HG02763 (cell line): ENCODE measurements around the gene STYX.
"Not testable (repeated sequence)": the region's sequence is repeated elsewhere in the genome, so short reads cannot be mapped to it uniquely, and the experiment has no call there.

ENCODE experiments used
- ATAC-seq: cut with Tn5 transposase; IDR thresholded peaks from one replicate; pipeline ENCODE4 v1.9.1; 2021; ENCODE audit warnings: mild to moderate bottlenecking, moderate library complexity; ENCODE audit not compliant: unreplicated experiment

The STYX gene

DNA sequence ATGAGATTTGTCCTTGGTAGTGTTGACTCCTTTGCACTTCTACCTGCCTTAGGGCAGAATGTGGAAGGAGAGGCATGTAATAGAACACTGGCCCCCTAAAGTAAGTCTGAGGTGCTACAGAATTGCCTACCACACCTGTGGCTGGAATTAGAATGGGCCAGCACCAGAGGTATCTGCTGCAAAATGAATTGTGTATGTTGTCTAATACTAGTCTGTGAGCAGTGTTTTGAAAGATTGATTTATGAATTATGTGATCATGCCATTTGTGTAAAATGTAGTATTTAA lies 5.7 kb upstream of the STYX start:
- ATAC-seq: no peak

DNA sequence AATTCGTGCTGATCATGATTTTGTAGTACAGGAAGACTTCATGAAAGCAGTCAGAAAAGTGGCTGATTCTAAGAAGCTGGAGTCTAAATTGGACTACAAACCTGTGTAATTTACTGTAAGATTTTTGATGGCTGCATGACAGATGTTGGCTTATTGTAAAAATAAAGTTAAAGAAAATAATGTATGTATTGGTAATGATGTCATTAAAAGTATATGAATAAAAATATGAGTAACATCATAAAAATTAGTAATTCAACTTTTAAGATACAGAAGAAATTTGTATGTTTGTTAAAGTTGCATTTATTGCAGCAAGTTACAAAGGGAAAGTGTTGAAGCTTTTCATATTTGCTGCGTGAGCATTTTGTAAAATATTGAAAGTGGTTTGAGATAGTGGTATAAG lies 2.5 kb upstream of the STYX start:
- ATAC-seq: not testable (repeated sequence)

DNA sequence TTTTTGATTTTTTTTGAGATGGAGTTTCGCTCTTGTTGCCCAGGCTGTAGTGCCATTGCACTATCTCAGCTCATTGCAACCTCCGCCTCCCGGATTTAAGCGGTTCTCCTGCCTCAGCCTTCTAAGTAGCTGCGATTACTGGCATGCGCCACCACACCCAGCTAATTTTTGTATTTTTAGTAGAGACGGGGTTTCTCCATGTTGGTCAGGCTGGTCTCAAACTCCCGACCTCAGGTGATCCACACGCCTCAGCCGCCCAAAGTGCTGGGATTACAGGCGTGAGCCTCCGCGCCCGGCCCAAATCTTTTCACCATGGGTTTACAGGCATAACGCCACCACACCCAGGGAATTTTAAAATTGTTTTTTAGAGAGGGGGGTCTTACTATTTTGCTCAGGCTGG lies 931 bp upstream of the STYX start:
- ATAC-seq: not testable (repeated sequence)

DNA sequence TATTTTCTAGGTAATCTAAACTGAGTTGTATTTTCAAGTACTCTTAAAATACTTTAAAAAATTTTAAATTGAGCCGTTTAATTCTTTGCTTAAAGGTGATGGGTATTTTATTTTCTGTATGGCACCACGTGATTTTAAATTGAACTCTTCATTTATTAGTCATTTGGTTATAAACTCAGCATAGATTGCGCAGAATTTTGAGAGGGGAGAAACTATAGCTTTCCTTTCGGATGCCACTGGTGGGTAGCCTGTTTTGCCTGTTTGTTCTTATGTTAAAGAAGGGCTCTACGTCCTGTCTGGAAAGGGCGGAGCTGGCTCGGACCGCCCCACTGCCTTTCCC lies 411 bp upstream of the STYX start:
- no peak for ATAC-seq

DNA sequence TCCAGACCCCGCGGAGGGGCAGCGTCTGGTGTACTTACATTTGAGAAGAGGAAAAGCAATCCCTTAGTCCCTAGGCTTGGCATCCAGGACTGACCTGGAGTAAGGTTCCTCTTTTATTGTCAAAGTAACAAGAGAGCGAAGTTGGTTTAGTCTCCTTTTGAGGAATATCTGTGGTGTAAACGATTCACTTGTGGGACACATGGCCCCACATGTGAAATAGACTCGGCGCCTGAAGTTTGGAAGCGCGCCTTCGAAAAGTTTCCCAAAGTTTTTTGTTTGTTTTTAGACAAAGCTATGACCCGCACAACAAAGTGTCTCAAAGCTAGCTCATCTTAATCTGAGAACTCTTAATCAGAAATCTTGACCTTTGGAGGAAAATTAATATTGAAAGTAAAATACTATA lies 744 bp downstream of the STYX start:
- ATAC-seq: no peak

DNA sequence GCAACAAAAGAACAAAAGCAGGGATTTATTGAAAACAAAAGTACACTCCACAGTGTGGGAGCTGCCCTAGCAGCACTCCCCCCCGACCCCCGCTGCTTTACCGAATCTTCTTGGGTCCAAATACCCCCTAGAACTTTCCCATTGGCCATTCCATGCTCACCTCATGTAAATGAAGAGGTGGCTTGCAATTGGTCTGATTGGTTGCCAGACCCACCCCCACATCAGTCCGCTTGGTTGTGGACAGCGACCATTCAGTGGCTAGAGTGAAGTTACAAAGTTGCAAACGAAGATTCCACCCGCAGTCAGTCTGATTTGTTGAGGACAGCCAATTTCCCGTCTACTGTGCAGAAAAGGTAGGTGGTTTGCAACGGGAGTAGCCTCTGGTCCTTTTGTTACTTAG lies 3.9 kb downstream of the STYX start:
- ATAC-seq: no peak

DNA sequence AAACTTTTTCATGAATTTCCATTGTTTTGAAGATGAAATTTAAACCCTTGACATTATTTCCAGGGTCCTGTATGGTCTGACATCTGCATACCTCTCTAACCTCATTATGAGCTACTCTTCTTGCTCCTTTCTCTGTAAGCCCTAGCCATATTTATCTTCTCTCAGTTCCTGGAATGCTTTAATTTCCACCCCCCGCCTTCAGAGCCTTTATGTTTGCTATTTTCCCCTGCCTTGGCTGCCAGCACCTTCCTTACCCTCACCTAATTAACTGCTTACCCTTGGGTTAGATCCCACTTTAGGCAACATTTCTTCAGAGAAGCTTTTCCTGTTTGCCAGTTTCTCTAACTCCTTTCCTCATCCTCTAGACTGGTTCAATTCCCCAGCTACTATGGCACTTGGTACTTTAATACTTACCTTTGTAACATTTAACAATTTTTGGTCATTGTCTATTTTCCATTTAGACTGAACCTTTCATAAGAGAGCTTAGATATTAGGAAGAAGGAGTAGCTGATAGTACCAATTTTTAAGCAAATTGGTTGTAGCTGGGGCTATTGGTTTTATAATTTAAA lies 6.0 kb downstream of the STYX start:
- no peak for ATAC-seq

DNA sequence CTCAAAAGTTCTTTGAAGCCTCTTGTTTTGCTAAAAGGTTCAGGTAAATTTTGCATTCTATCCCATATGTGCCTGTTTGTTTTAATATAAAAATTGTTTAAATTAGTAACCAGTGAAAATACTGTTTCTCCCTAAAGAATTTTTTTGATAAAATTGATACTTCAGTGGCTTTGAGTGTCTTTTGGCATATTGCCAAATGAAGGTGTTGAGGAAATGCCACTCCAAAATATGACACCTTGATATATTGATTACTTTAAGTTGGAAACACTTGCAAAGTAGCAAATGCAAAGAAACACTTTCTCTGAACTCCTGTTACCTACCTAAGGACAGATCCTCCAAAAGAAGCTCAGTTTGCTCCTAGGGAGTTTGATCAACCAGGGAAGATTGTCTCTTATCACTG lies 8.4 kb downstream of the STYX start:
- no peak for ATAC-seq

DNA sequence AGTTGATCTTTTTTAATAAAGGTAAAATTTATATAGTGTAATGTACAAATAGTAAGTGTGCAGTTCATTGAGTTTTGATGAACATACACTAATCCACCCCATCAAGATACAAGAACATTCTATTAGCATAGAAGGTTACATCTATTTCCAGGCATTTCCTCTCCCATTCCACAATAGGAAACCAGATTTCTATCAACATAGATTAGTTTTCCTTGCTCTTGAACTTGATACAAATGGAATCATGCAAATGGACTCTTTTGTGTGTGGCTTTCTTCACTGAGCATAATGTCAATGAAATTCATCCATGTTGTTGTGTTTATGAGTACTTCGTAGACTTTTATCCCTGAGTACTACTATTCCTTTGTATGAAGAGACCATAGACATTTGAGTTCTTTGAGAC lies 10.8 kb downstream of the STYX start:
- ATAC-seq: no peak

DNA sequence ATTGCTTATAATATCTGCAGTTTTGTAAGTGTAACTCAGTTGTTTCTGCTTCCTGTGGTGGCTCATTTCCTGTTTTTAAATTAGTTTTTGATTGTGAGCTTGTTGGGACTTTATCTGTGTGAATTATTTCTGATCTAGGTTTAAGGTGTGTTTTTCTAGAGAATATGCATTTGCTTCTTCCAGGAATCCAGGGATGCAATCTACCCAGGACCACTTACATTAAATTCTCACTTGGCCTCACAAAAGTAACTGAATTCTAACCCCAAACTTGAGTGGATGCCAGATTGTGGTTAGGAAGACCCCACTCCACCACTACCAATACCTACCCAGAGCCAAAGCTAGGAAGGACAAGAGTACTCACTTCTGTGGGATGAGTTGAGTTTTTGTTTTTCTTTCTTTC lies 11.9 kb downstream of the STYX start:
- no peak for ATAC-seq

DNA sequence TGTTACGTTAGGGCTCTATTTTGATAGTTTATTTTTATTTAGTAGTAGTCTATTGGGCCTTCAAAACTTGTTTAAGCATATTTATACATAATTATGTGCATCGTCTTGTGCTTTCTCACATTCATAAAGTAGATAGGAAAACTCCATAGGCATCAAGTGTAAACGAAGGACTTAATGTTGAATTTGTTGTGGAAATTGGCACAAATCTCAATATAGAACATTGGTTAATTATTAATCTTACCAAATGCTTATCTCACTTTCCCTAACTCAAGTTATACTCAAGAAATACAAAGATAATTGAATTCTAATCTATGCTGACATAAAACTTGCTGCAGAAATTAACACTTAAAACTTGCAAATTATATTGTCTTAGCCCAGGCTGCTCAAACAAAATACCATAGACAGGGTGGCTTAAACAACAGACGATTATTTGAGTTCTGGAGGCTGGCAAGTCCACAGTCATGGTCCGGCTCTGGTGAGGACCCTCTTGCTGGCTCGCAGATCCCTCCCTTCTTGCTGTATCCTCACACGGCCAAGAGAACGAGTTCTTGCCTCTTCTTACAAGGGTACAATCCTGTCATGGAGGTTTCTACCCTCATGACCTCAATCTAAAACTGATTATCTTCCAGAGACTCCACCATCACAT lies 18.8 kb downstream of the STYX start:
- no peak for ATAC-seq

DNA sequence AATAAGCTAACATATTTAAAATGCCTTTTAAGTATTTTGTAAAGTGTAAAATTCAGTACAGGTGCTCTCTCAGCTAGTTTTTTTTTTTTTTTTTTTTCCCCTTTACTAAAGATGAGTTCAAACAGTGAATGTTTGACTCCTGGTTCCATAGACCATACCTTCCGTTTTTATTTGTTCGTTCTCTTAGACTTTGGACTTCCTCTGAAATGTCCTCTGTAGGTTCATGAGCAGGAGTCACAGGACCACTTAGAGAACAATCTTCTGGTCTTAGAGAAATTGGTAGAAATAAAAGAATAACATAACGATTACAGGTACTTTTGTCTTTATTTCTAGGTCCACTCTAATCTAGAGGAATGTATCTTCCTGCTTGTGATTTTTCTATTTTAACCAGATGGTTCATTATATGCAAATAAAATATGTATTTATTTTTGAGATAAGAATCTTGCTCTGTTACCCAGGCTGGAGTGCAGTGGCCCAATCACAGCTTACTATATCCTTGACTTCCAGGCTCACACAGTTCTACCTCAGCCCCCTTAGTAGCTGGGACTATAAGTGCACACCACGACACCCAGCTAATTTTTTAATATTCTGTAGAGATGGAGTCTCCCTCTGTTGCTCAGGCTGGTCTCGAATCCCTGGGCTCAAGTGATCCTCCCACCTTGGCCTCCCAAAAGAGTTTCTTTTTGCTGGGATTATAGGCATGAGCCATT lies 25.8 kb downstream of the STYX start:
- ATAC-seq: no peak

DNA sequence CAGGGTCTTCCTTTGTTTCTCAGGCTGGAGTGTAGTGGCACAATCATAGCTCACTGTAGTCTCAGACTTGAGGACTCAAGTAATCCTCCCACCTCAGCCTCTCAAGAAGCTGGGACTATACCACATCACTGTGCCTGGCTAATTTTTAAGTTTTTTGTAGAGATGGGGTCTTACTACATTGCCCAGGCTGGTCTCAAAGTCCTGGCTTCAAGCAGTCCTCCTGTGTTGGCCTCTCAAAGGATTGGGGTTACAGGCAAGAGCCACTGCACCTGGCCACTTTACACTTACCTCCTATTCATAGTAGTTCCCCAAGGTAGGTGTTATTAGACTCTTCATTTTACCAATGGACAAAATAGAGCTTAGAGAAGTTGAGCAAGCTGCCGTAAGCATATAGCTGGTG lies 29.2 kb downstream of the STYX start:
- ATAC-seq: no peak

DNA sequence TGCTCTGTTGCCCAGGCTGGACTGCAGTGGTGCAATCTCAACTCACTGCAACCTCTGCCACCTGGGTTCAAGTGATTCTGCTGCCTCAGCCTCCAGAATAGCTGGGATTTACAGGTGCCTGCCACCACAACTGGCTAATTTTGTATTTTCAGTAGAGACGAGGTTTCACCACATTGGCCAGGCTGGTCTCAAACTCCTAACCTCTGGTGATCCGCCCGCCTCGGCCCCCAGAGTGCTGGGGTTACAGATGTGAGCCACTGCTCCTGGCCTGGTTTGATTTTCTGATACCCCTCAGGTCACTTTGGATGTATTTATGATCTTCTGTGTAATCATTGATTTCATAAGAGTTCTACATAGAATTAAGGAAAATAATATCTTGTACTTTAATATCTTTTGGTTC lies 33.0 kb downstream of the STYX start:
- not testable (repeated sequence) for ATAC-seq

DNA sequence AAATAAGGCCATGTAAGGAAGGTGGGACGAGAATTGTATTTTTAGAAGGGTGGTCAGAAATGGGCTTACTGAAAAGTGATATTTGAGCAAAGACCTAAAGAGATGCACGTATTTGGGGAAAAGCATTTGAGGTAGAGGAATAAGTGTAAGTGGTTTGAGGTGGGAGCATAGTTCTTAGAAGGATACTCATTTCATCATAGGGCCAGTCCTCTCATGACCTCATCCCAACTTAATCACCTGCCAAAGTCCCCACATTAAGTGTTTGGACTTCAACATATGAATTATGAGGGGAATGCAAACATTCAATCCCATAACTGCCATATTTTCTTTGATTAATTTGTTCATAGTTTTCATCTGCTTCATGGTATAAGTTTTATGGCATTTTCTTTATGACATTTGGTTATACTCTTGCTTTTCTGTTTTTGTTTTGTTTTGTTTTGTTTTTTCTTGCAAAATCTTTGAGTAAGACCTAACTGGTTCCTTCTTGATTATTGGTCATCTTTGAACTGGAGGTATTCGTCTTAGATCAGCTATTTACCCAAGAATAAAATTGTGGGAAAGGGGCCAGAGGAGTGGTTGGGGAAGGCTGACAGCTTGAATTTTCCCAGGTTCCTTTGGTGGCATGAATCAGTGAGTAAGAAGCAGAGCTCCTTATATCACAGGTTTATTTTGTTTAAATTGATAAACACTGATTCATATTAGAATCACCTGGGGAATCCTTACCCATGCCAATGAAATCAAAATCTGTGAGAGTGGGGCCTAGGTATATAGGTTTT lies 37.3 kb downstream of the STYX start:
- ATAC-seq: no peak

DNA sequence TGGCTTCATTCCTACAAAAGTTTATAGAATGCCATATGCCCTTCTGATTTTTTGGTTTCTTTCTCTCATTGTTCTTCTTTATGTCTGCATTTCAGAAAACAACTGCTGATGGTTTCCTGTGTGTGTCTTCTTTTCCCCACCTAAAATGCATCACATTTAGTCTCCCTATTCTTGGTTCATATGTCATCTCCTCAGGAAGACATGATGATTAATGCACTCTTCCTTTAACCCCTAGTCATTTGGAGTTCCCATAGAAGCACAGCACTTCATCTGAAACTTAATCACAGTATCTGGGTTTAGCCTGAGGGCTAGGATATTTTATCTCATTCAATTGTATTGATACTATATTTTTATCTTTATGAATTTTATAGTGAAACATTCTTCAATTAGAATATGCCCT lies 39.9 kb downstream of the STYX start:
- ATAC-seq: no peak

DNA sequence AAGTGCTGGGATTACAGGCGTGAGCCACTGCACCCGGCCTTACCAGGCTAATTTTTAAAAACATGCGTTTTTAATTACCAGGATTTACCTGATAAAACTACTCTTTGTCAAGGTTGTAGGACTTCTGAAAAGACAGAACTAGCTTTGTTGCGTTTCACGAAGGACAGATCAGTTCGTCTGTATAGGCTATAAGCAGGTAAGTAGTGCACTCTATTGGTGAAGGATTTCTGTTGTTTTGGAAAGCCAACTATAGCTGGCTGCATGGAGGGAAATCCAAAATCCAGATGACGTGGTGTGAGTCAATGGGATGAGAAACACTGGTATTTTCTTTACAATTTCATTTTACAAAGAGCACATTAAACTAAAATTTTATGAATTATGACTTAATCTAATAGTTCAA lies 46.9 kb downstream of the STYX start:
- ATAC-seq: no peak

DNA sequence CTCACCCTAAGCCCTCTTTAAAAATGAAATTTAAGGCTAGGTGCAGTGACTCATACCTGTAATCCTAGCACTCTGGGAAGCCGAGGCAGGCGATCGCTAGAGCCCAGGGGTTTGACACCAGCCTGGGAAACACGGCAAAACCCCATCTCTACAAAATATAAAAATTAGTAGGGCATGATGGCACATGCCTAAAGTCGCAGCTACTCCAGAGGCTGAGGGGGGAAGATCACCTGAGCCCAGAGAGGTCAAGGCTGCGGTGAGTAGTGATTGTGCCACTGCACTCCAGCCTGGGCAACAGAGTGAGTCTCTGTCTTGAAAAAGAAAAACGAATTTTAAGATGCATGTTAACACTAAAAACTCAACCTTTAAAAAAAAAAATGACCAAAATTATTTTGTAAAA lies 48.7 kb downstream of the STYX start:
- no peak for ATAC-seq

DNA sequence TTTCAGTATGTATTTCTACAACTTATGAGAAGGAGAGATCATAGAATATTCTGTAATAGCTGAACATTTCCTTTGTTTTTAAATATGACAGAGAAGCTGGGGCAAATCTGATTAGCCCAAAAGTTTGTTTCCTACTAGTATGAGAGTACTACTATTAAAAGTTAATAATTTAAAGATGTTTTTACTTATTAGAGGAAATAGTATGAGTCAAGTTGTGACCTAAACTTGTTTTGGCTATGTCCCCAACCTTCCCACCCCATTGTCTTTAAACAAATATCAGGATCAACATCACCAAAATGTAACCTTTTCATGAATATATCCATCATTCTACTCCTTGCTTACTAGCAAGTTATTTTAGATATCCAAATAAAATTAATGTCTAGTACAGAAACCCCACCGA lies 50.9 kb downstream of the STYX start:
- ATAC-seq: no peak

DNA sequence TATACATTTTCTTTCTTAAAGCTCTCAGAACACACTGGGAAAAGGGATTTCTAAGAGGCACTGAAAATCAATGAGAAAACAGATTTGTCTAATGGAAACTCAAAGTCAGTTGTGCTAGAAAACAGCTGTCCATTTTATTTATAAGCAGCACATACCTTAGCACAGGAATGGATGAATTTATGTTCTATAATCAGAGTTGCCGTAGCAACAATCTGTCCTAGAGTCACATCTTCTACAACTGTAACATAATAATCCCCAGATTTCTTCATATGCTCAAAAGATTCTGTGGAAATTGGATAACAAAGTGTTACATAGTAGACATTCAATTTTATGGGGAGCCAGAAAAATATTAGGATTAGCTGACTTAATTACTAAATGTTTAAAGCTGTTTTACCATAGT lies 51.7 kb downstream of the STYX start:
- no peak for ATAC-seq

DNA sequence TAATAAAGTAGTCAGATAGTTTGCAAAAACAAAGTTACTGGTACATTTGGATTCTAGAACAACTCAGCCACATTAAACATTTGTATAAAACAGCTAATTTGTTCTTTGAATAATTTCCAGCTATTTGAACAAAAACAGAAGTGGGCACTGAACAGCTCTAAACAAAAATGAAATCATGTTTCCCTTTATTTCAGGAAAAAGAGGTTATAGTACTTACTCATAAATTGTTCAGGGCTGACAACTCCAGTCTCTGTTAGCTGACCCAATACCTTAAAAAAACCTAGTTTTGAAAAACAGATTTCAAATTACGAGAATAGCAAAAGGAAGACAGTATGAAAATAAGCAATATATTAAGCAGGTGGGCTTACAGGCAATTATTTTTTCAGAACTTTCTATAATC lies 53.2 kb downstream of the STYX start:
- no peak for ATAC-seq

DNA sequence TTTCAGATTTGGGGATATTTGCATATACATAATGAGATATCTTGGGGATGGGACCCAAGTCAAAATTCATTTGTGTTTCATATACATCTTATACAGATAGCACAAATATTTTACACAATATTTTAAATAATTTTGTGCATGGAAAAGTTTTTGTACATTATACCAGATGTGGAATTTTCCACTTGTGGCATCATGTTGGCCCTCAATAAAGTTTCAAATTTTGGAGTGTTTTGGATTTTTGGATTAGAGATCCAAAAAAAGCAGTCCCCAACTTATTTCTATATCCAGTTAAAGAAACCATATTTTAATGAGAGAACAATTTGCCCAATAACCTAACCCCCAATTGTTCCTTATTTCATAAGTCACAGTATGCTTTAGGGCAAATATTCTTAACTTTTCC lies 56.9 kb downstream of the STYX start:
- ATAC-seq: no peak
